Common myeloid progenitor, CD34-positive (primary cell): ENCODE data around the gene SAG. TPM values are rescaled to one million over a fixed set of nuclear protein-coding genes. Genes with fewer than 3 reads are reported as not detected.

Source experiments
- CTCF ChIA-PET: fragments of 350-600 bp; sonication (Branson Sonifier 250); formaldehyde crosslinking; loops from one replicate; lab custom pipeline; 2021; ENCODE audit warnings: antibody characterized with exemption; lab: Charles Lee
- POLR2A ChIA-PET: fragments of 350-600 bp; sonication (Branson Sonifier 250); formaldehyde crosslinking; loops from one replicate; lab custom pipeline; 2021; ENCODE audit warnings: antibody characterized with exemption; lab: Charles Lee
- DNase-seq, 3 donors: peaks; one replicate each; pipeline versions ENCODE4 v3.0.0 to v3.0.0-alpha.2; 2013
- H3K27ac ChIP-seq, 2 experiments: 1 replicate in 1 of 2; 2 replicates in 1 of 2; pipeline ENCODE4 v1.7.0; 2013; ENCODE audit warnings: inconsistent platforms in 2 of 2, low read length in 2 of 2, mild to moderate bottlenecking in 2 of 2, low read depth in 1 of 2, moderate library complexity in 1 of 2; ENCODE audit not compliant: severe bottlenecking in 2 of 2, insufficient read depth in 1 of 2, poor library complexity in 1 of 2
- H3K27me3 ChIP-seq, 5 experiments: replicated peaks in 2 of 5; 1 replicate in 3 of 5; 2 replicates in 2 of 5; pipeline versions ENCODE4 v1.6.1 to v1.7.0; 2013; ENCODE audit warnings: low read length in 4 of 5, mild to moderate bottlenecking in 2 of 5, moderate library complexity in 2 of 5, inconsistent platforms in 1 of 5; ENCODE audit not compliant: insufficient read depth in 5 of 5, control insufficient read depth in 4 of 5
- H3K36me3 ChIP-seq, 4 experiments: 1 replicate in 2 of 4; 2 replicates in 2 of 4; pipeline versions ENCODE4 v1.6.1 to v1.7.0; 2013; ENCODE audit warnings: low read length in 3 of 4, control low read depth in 1 of 4, mild to moderate bottlenecking in 1 of 4; ENCODE audit not compliant: control insufficient read depth in 4 of 4, insufficient read depth in 4 of 4
- H3K4me1 ChIP-seq, 4 experiments: 1 replicate in 3 of 4; 2 replicates in 1 of 4; pipeline versions ENCODE4 v1.6.1 to v1.7.1; 2013; ENCODE audit warnings: low read length in 3 of 4, mild to moderate bottlenecking in 3 of 4, control low read depth in 1 of 4, inconsistent platforms in 1 of 4, moderate library complexity in 1 of 4; ENCODE audit not compliant: control insufficient read depth in 4 of 4, insufficient read depth in 4 of 4; ENCODE audit errors: control extremely low read depth in 1 of 4
- H3K4me3 ChIP-seq, 7 experiments: 1 replicate in 4 of 7; 2 replicates in 3 of 7; pipeline versions ENCODE4 v1.5.1 to v1.7.0; 2013; ENCODE audit warnings: mild to moderate bottlenecking in 7 of 7, low read length in 6 of 7, moderate library complexity in 6 of 7, inconsistent platforms in 2 of 7, low read depth in 2 of 7, control low read depth in 1 of 7; ENCODE audit not compliant: insufficient read depth in 4 of 7, control insufficient read depth in 1 of 7; ENCODE audit errors: extremely low read depth in 1 of 7
- H3K9me3 ChIP-seq, 5 experiments: 1 replicate in 4 of 5; 2 replicates in 1 of 5; pipeline versions ENCODE4 v1.6.1 to v1.7.1; 2013; ENCODE audit warnings: low read length in 4 of 5, mild to moderate bottlenecking in 2 of 5, inconsistent platforms in 1 of 5, low read depth in 1 of 5, moderate library complexity in 1 of 5; ENCODE audit not compliant: control insufficient read depth in 4 of 5, insufficient read depth in 2 of 5; ENCODE audit errors: control extremely low read depth in 1 of 5
- WGBS: methylation state at CpG from one replicate; pipeline ENCODE4 v1.1.5; 2013; ENCODE audit not compliant: insufficient coverage; 5-methylcytosine and 5-hydroxymethylcytosine counted together
- polyA plus RNA-seq: library from polyadenylated mRNA; unstranded; fragments of 120-200 nt; gene quantifications from one replicate; pipeline ENCODE4 v1.2.1, GENCODE V29; 2013

SAG gene
- polyA plus RNA-seq = not detected

DNA sequence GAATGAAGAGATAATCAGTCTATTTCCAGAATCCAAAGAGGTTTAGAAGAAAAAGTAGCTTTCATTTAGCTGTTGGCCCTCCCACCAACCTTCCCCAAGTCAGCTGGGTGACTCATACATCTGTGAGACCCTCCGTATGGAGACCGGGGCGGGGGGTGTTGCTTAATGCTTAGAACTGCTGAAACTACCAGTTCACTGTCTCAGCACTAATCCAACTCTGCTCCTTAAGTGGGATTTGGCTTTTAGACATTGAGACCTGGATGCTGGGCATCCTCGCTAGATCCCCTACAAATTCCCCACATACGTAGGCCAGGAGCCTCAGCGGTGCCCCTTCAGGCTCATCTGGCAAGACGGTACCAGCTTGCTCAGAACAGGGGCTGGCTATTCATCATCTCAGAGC, at the start of gene SAG:
Gene SAG (plus strand): TSS at position 252 of the 400 bp plus-strand sequence. CDS start 1,374 bp downstream, outside the sequence.
- ChIA-PET POLR2A (no interaction called here), CTCF (interaction anchor here (1.2 kb wide), 1 partner anchor 10 kb away, joined by 4 read pairs; no protein-coding TSS in a partner anchor)
- H3K36me3 ChIP-seq = no peaks in the 10 kb centered on the region
- H3K4me1 ChIP-seq = no peaks in the 10 kb centered on the region
- H3K9me3 ChIP-seq = no peaks in the 10 kb centered on the region
- no peak within 1 kb of the TSS for H3K4me3 ChIP-seq
- DNase-seq = no peak
- no peaks in the 10 kb centered on the region for H3K27me3 ChIP-seq
- WGBS = 100% methylated on average over 4 of the region's 7 CpGs
- no peak within 1 kb of the TSS for H3K27ac ChIP-seq

DNA sequence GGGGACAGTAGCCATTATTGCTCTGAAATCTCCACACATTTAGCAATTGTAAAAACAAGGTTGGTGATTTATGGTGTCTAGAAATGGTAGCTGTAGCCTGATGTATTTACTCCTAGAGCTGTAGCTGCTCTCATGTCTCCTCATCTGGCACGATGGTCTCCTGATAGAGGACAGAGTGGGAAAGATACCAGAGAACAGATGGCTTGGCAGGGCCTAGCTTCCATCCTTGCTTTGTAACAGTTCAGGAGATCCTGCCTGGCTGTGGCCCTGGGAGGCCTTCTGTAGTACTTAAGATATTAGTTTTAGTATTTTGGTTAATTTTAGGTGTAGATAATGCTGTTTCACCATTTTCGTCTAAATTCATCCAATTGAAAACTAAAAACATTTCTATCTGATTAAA, 49.4 kb upstream of the SAG start:
- ChIA-PET CTCF (no interaction called here), POLR2A (no interaction called here)
- Histone ChIP-seq H3K27ac (no peak overlapping the region), H3K4me3 (no peak overlapping the region), H3K4me1 (peaks cover 0 to 4% (median 2%) of the 10 kb centered on the region in 4 experiments), H3K36me3 (peaks cover 33 to 75% (median 55%) of the 10 kb centered on the region in 4 experiments), H3K9me3 (no peaks in the 10 kb centered on the region), H3K27me3 (no peaks in the 10 kb centered on the region)
- WGBS = 86% methylated on average over 1 of the region's 2 CpGs
- no peak for DNase-seq

DNA sequence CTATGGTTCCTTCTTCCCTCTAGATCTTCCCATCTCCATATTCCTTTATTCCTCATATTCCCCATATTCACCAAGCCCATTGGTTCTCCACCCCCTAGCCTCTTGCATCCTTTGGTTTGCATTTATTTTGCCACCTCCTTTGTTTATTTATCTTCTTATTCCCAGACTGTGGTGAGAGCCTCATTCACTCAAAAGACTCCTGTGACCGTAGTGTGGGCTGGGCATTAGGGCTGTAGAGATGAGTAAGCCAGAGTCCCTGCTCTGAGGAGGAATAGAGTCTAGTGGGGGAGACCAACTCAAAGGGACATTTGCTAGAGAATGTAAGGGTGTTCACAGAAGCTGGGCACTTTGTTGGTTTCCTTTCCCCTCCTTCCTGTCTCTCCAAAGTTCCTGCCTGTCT, 47.9 kb upstream of the SAG start:
- Histone ChIP-seq H3K27me3 (no peaks in the 10 kb centered on the region), H3K4me3 (no peak overlapping the region), H3K9me3 (no peaks in the 10 kb centered on the region), H3K27ac (no peak overlapping the region), H3K36me3 (peaks cover 39 to 83% (median 62%) of the 10 kb centered on the region in 4 experiments), H3K4me1 (no peaks in the 10 kb centered on the region)
- POLR2A ChIA-PET = no interaction called here
- CTCF ChIA-PET = interaction anchor here (1.0 kb wide), 1 partner anchor 8 kb away, joined by 3 read pairs; no protein-coding TSS in a partner anchor
- WGBS = 83% methylated on average over 1 of the region's 1 CpG
- DNase-seq = no peak

DNA sequence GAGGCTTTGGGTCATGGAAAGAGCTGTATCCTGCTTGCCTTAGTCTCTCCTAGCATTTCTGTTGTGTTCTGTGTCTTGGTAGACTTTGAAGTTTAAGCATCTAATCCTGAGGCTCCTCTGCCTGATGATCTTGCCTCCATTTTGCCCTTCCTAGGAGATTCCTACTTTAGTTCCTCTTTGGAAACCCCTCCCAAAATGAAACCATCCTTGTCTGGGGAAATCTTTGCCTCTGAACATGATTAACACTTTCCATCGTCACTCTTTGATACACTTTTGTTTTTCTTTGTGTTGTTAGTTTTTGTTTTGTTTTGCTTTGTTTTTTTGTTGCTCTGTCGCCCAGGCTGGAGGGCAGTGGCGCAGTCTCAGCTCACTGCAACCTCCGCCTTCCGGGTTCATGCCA, 47.0 kb upstream of the SAG start:
- POLR2A ChIA-PET = no interaction called here
- Histone ChIP-seq H3K9me3 (no peaks in the 10 kb centered on the region), H3K4me1 (no peaks in the 10 kb centered on the region), H3K27me3 (no peaks in the 10 kb centered on the region), H3K27ac (no peak overlapping the region), H3K4me3 (no peak overlapping the region), H3K36me3 (peaks cover 41 to 90% (median 67%) of the 10 kb centered on the region in 4 experiments)
- CTCF ChIA-PET = no interaction called here
- WGBS = 100% methylated on average over 3 of the region's 5 CpGs
- no peak for DNase-seq

DNA sequence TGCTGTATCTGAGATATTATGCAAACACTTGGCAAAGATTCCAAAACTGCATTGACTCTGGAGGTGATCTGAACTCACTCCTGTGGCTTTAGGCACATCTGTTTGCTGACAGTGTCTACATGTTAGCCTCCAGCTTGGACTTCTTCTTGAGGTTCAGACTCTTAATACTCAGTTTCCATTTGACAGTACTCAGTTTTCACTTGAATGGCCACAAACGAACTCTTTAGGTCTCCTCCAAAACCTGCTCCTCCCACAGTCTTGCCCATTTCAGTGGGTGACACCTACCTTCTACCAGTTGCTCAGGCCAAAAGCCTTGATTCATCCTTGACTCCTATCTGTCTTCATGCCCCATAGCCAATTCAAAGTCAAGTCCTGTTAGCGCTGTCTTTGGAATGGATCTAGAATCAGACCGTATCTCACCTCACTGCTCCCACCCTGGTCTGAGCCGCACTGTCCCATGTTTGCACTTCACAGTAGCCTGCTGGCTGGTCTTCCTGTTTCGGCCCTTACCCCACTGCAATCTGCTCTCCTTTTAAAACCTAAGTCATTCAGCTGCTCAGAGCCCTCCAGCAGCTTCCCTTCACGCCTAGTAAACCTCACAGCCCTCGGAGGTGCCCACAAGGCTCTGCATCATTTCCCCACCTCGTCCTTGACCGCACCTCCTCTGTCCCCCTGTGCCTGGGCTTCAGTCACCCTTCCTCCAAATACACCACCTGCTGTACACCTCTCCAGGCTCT, 45.6 kb upstream of the SAG start:
- no peak for DNase-seq
- ChIA-PET CTCF (interaction anchor here (1.9 kb wide), 1 partner anchor 14 kb away, joined by 4 read pairs; no protein-coding TSS in a partner anchor), POLR2A (no interaction called here)
- H3K36me3 ChIP-seq = peaks cover 42 to 91% (median 72%) of the 10 kb centered on the region in 4 experiments
- no peaks in the 10 kb centered on the region for H3K9me3 ChIP-seq
- H3K27ac ChIP-seq = no peak overlapping the region
- 94% methylated on average over 9 of the region's 9 CpGs for WGBS
- H3K27me3 ChIP-seq = no peaks in the 10 kb centered on the region
- H3K4me3 ChIP-seq = no peak overlapping the region
- H3K4me1 ChIP-seq = no peaks in the 10 kb centered on the region

DNA sequence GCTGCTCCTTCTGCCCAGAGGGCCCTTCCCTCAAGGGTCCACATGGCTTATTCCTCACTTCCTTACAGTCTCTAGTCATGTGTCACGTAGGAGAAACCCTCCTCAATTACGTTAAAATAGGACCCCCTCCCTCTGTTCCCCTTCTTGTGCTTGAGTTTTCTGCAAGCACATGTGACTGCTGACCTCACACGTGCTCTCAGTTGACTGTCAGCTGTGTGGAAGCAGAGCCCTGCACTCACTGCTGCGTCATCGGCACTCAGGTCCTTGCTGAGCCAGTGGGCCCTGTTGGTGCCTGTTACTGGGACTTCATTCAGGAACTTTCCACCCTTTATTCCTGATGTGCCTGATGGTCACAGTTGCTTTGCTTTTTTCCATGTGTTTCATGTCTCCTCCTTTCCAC, 45.1 kb upstream of the SAG start:
- H3K36me3 ChIP-seq = peaks cover 42 to 86% (median 70%) of the 10 kb centered on the region in 4 experiments
- DNase-seq = no peak
- no peaks in the 10 kb centered on the region for H3K27me3 ChIP-seq
- no peak overlapping the region for H3K4me3 ChIP-seq
- H3K4me1 ChIP-seq = peaks cover 0 to 2% (median 1%) of the 10 kb centered on the region in 4 experiments
- CTCF ChIA-PET = interaction anchor here (1.9 kb wide), 1 partner anchor 13 kb away, joined by 4 read pairs; no protein-coding TSS in a partner anchor
- no peak overlapping the region for H3K27ac ChIP-seq
- POLR2A ChIA-PET = no interaction called here
- H3K9me3 ChIP-seq = no peaks in the 10 kb centered on the region
- WGBS = 99% methylated on average over 5 of the region's 5 CpGs

DNA sequence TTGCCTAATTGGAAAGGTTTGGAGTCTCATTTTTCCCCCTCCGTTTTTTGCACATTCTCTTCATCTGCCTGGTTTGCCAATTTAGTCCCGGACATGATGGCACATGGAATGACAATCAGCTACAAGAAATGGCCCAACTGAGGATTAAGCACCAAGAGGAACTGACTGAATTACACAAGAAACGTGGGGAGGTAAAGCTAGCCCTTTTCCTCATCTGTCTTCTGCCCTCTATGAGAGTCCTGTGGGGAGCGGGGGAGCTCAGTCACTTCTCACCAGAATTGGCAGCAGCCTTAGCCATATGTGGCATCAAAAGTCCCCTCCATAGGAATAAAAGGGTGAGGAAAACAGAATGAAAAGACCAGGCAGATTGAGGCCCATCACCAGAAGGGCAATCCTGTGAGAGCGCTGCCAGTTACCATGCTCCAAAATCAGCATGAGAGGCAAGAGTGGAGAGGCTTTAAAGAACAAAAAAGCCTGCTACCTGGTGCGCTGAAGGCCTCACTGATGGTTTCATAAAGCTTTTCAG, 44.5 kb upstream of the SAG start:
- Histone ChIP-seq H3K27me3 (no peaks in the 10 kb centered on the region), H3K4me3 (no peak overlapping the region), H3K9me3 (no peaks in the 10 kb centered on the region), H3K36me3 (peaks cover 42 to 86% (median 72%) of the 10 kb centered on the region in 4 experiments), H3K27ac (no peak overlapping the region), H3K4me1 (peaks cover 0 to 7% (median 7%) of the 10 kb centered on the region in 4 experiments)
- CTCF ChIA-PET = interaction anchor here (0.9 to 1.9 kb wide), 3 partner anchors 9 to 13 kb away, joined by 3 to 4 read pairs (median 4); no protein-coding TSS in a partner anchor
- POLR2A ChIA-PET = no interaction called here
- no peak for DNase-seq
- WGBS = 92% methylated on average over 6 of the region's 6 CpGs
